Adrenal gland (tissue), 12 donors: ENCODE results near the gene MBNL1. TPM values are rescaled to one million over a fixed set of nuclear protein-coding genes. Genes with fewer than 3 reads are reported as not detected.

Experiments
- DNase-seq, 7 donors: peaks; one replicate each; pipeline ENCODE4 v3.0.0-alpha.2; 2019 to 2020
- H3K27ac ChIP-seq, 5 donors: fragments of 200-600 bp; sonication (generic) in 4 of 5; 1 replicate in 3 of 5; 2 replicates in 2 of 5; pipeline versions ENCODE4 v1.5.1 to v1.8.0; 2016 to 2020; ENCODE audit warnings: mild to moderate bottlenecking in 1 of 5
- H3K27me3 ChIP-seq: fragments of 200-600 bp; 2 replicates; pipeline ENCODE4 v1.8.0; 2021
- H3K36me3 ChIP-seq, 2 donors: fragments of 200-600 bp; replicated peaks in 1 of 2; 1 replicate in 1 of 2; 2 replicates in 1 of 2; pipeline versions ENCODE4 v1.5.1 to v1.8.0; 2018 to 2022
- H3K4me1 ChIP-seq, 2 donors: fragments of 200-600 bp; replicated peaks in 1 of 2; 1 replicate in 1 of 2; 2 replicates in 1 of 2; pipeline versions ENCODE4 v1.5.1 to v1.8.0; 2018 to 2021
- H3K4me3 ChIP-seq, 4 donors: fragments of 200-600 bp; sonication (generic) in 3 of 4; one replicate each; pipeline ENCODE4 v1.5.1; 2016 to 2018
- H3K9me3 ChIP-seq, 3 donors: fragments of 200-600 bp; sonication (generic) in 1 of 3; replicated peaks in 1 of 3; 1 replicate in 2 of 3; 2 replicates in 1 of 3; pipeline versions ENCODE4 v1.5.1 to v1.8.0; 2016 to 2021
- POLR2A ChIP-seq, 2 donors: fragments of 450-650 bp; IDR thresholded peaks; one replicate each; pipeline ENCODE4 v1.6.1; 2017; ENCODE audit warnings: antibody characterized with exemption in 2 of 2, mild to moderate bottlenecking in 2 of 2, moderate library complexity in 1 of 2
- WGBS, 4 donors: extraction: QIAGEN DNeasy Blood & Tissue Kit in 2 of 4; methylation state at CpG; one replicate each; pipeline versions ENCODE4 v1.1.5 to v1.1.7; 2013 to 2017; 5-methylcytosine and 5-hydroxymethylcytosine counted together
- intact Hi-C, 2 donors: fragments of 100-400 bp; cut with DNase I; formaldehyde crosslinking; loops; one replicate each; pipeline versions ENCODE4 v1.14.1 to v1.15.0; 2022 to 2023
- polyA plus RNA-seq, 3 donors: library from polyadenylated mRNA; stranded (reverse); fragments of 200-250 nt in 2 of 3; fragments of 350-450 nt in 1 of 3; fragmentation: Illumina TruSeq in 1 of 3; extraction: RNeasy Lipid Tissue Mini Kit (QIAGEN cat#74804) in 1 of 3; gene quantifications; one replicate each; pipeline ENCODE4 v1.2.3, GENCODE V29; 2013 to 2014
- total RNA-seq, 9 donors: library from RNA; depleted of rRNA in 4 of 9; stranded (reverse); fragments of >200 nt in 4 of 9; fragments of 120-200 nt in 1 of 9; fragmentation: NEBNext Ultra II Directional in 1 of 9; extraction: Animal tissue kit (Norgen Biotek cat#: 25700) in 1 of 9; gene quantifications; one replicate each; pipeline versions ENCODE4 v1.1.0 to v1.2.4, GENCODE V29; 2013 to 2023
- TF ChIP-seq, protein P1 (sequence below), 6 experiments: fragments of 450-650 bp in 4 of 6; fragments of 200-600 bp in 2 of 6; sonication (generic) in 1 of 6; IDR thresholded peaks; 1 replicate in 5 of 6; 2 replicates in 1 of 6; pipeline versions ENCODE4 v1.5.1 to v1.8.0; 2016 to 2021; ENCODE audit warnings: antibody characterized with exemption in 6 of 6, mild to moderate bottlenecking in 2 of 6, moderate library complexity in 1 of 6
- donor health status: healthy with polysubstance abuse.
- donor health status: Bipolar disorder and iron deficiency.
- donor health status: DM: yes; HTN: yes; CAD: no.
- donor health status: DM: no; HTN: no; CAD: no.
- donor health status: DM: no; HTN: no; CAD: no.
- donor health status: DM: yes; HTN: yes; CAD: no.

The MBNL1 gene
- total and polyA plus RNA-seq, 12 donors, result 30.6 to 252 (median 122) TPM

DNA sequence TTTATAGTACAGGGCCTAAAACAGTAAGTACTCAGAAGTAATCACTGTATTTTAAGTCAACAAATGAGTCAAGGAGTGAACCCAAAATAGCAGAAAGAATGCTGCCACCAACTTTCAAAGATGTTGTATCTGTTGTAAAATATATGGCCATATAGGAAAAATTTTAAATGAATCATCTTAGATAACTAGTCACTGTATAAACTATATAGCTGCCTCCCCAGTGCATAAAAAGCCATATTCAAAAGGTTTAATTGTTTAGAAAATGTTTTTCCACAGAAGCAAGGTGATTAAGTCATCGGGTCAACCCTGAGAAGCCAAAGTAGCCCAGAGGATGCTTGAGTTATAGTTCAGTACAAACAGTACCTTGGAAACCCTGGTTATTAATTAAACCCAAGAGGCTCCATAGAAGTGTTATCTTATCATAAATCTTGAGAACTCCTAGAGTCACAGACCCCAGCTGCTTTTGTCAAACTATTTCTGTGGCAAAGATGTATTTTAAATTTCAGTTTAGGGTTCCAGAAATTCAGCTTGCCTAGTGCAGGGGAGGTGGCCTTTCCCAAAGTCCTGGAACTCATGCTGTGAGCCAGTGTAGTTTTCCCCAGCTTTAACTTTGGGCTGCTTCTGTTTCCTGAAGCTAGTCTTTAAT, 39.2 kb downstream of the MBNL1 start:
- no peaks in the 10 kb centered on the region for H3K9me3 ChIP-seq
- DNase-seq, result no peak
- H3K4me1 ChIP-seq, result peaks cover 7 to 68% of the 10 kb centered on the region in 2 donors
- H3K27me3 ChIP-seq, result no peaks in the 10 kb centered on the region
- WGBS, 4 donors, result 39 to 65% (median 58%) methylated on average over 1 of the region's 1 CpG
- peak overlapping the region in 2 of 5 donors; percentile 0 to 3 for H3K27ac ChIP-seq
- H3K36me3 ChIP-seq, result no peaks in the 10 kb centered on the region
- TF ChIP-seq, protein P1, sequence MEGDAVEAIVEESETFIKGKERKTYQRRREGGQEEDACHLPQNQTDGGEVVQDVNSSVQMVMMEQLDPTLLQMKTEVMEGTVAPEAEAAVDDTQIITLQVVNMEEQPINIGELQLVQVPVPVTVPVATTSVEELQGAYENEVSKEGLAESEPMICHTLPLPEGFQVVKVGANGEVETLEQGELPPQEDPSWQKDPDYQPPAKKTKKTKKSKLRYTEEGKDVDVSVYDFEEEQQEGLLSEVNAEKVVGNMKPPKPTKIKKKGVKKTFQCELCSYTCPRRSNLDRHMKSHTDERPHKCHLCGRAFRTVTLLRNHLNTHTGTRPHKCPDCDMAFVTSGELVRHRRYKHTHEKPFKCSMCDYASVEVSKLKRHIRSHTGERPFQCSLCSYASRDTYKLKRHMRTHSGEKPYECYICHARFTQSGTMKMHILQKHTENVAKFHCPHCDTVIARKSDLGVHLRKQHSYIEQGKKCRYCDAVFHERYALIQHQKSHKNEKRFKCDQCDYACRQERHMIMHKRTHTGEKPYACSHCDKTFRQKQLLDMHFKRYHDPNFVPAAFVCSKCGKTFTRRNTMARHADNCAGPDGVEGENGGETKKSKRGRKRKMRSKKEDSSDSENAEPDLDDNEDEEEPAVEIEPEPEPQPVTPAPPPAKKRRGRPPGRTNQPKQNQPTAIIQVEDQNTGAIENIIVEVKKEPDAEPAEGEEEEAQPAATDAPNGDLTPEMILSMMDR (IDR thresholded peaks at IDR 0.05), result no peak
- TF ChIP-seq POLR2A (IDR thresholded peaks at IDR 0.05), result no peak
- H3K4me3 ChIP-seq, result no peak overlapping the region
- intact Hi-C loops, result no loop called here

- TF ChIP-seq, protein P1 (IDR thresholded peaks at IDR 0.05), result no peak
- no peak for TF ChIP-seq POLR2A (IDR thresholded peaks at IDR 0.05)
- no peak for DNase-seq
- no peaks in the 10 kb centered on the region for H3K9me3 ChIP-seq
- H3K27ac ChIP-seq, result peak overlapping the region in 2 of 5 donors; percentile 0 to 1
- no peaks in the 10 kb centered on the region for H3K36me3 ChIP-seq
- intact Hi-C loops, result no loop called here
- H3K27me3 ChIP-seq, result no peaks in the 10 kb centered on the region
- H3K4me1 ChIP-seq, result peaks cover 7 to 65% of the 10 kb centered on the region in 2 donors
- H3K4me3 ChIP-seq, result no peak overlapping the region
- WGBS, 4 donors, result 93 to 100% (median 95%) methylated on average over 1 of the region's 1 CpG
Measured at GRCh38 chr3:152308475-152308844, 39.7 kb downstream of the MBNL1 start.

DNA sequence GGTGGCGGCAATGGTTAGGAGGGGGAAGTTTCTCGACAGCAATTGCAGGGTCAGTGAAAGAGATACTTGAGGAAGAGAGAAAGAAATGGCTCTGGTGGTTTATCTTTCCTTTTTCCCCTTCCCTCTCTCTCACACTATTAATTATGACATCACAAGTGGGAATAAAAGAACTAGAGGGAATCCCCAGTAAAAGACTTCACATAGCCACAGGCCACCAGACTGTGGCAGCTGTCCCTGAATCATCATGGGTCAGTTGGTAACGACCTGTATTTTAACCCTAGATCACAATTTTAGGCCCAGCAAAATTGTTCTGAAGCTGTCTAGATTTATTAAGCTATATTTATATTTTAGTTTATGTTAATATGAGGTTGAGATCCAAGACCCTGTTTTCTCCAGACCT, 40.3 kb downstream of the MBNL1 start:
- TF ChIP-seq, protein P1 (IDR thresholded peaks at IDR 0.05), result no peak
- TF ChIP-seq POLR2A (IDR thresholded peaks at IDR 0.05), result no peak
- peaks cover 7 to 62% of the 10 kb centered on the region in 2 donors for H3K4me1 ChIP-seq
- no peaks in the 10 kb centered on the region for H3K27me3 ChIP-seq
- peak overlapping the region in 1 of 5 donors; percentile 0 for H3K27ac ChIP-seq
- no peaks in the 10 kb centered on the region for H3K9me3 ChIP-seq
- 65 to 81% (median 75%) methylated on average over 3 of the region's 3 CpGs for WGBS, 4 donors
- DNase-seq, result no peak
- H3K4me3 ChIP-seq, result no peak overlapping the region
- H3K36me3 ChIP-seq, result no peaks in the 10 kb centered on the region
- intact Hi-C loops, result no loop called here

GRCh38 chr3:152309535-152310307, 41.0 kb downstream of the MBNL1 start:
- H3K4me3 ChIP-seq, result no peak overlapping the region
- no peak for DNase-seq
- no peaks in the 10 kb centered on the region for H3K36me3 ChIP-seq
- H3K27ac ChIP-seq, result peak overlapping the region in 1 of 5 donors; percentile 0
- intact Hi-C loops, result no loop called here
- no peaks in the 10 kb centered on the region for H3K9me3 ChIP-seq
- peaks cover 7 to 56% of the 10 kb centered on the region in 2 donors for H3K4me1 ChIP-seq
- H3K27me3 ChIP-seq, result no peaks in the 10 kb centered on the region
- 76 to 80% (median 77%) methylated on average over 6 of the region's 6 CpGs for WGBS, 4 donors
- TF ChIP-seq POLR2A (IDR thresholded peaks at IDR 0.05), result no peak
- TF ChIP-seq, protein P1 (IDR thresholded peaks at IDR 0.05), result no peak
